SKM-1 (cell line): ENCODE data around the gene KRT6C.
"Not testable (repeated sequence)": the region's sequence is repeated elsewhere in the genome, so short reads cannot be mapped to it uniquely, and the experiment has no call there.

Experiments used
- DNase-seq: peaks from one replicate; lab custom pipeline; 2025; ENCODE audit not compliant: unreplicated experiment; lab: John Stamatoyannopoulos, UW

The KRT6C gene

GRCh38 chr12:52473768-52474167, at the start of gene KRT6C:
Gene KRT6C (minus strand): TSS chr12:52473805. CDS start chr12:52473737, 68 bp downstream.
- no peak for DNase-seq

GRCh38 chr12:52522346-52523011, 48.9 kb upstream of the KRT6C start:
- no peak for DNase-seq

DNA sequence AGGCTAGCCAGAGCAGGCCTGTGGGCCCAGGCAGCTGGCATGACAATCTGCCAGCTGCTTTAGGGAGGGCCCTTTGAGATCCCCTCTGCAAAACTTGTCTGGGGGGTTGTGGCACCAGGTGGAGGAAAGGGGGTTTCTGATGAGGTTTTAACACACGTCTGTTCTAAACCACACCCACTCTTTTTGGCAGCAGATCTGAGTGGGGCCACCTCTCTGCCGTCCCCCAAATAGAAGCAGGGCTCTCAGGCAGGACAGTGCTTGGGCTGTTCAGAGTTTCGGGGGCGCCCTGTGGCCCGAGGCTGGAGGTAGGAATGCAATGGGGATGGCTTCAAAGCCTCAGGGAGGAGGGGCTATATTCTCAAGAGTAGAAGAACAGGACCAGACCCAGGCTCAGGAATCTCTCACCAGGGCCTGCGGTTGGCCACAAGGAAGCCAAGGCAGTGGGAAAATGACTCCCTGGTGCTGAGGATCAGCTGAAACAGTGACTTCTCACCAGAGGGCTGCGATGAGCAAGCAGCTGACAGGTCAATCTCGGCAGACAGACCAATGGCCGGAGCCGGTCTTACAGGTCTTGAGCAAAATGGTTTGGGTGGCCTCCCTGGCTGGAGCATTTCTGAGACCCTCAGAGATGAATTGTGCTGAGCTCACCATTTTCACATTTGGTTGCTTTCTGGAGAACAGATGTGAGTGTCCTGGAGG, 48.1 kb upstream of the KRT6C start:
- DNase-seq, result no peak

GRCh38 chr12:52521175-52521567, 47.6 kb upstream of the KRT6C start:
- no peak for DNase-seq

GRCh38 chr12:52519826-52520662, 46.4 kb upstream of the KRT6C start, which contains the start of gene KRT5:
Gene KRT5 (minus strand): TSS chr12:52520394. CDS start chr12:52520296, 98 bp downstream.
- DNase-seq, result no peak

GRCh38 chr12:52519387-52519703, 45.7 kb upstream of the KRT6C start:
- no peak for DNase-seq

DNA sequence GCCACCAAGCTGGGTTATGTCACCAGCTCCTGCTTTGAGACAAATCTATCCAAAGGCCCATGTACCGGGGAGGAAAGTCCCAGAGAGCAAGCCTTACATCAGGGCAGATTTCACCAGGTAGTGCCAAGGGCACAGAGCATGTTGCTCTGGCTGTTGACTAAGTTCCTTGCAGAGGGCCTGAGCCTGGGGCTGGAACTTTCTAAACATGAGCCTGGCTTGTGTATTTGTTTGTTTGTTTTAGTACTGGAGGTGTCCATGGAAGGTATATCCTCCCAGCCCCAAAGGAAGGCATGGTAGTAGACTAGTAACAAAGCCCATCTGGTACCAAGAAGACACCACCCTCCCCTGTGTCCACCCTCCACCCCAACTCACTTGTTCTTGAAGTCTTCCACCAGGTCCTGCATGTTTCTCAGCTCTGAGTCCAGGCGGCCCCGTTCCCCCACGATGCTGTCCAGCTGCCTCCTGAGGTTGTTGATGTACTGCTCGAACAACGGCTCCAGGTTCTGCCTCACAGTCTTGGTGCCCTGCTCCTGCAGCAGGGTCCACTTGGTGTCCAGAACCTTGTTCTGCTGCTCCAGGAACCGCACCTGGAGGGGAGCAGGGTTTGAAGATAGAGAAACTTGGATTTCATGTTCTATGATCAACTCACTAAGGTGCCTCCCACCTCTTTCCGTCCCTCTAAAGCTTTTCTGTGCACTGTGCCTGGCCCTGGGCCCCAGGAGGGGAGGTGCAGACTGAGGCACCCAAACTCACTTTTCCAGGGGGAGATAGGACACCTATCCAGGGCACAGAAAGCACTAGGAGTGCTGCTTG, 45.2 kb upstream of the KRT6C start:
- DNase-seq, result no peak

DNA sequence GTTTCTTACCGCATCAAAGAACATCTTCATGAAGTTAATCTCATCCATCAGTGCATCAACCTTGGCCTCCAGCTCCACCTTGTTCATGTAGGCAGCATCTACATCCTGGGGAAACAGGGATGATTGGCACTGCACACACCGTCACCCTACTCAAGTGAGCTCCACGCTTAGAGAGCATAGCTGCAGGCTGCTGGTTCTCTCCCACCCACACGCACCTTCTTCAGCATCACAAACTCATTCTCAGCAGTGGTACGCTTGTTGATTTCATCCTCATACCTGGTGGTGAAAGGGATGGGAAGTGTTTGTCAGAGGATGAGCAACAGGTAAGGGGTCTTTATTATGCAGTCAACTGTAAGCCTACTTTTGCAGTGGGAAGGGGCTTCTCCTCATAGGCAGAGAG, 44.3 kb upstream of the KRT6C start:
- DNase-seq, result no peak

GRCh38 chr12:52517005-52517835, 43.6 kb upstream of the KRT6C start:
- no peak for DNase-seq

GRCh38 chr12:52515927-52516831, 42.6 kb upstream of the KRT6C start:
- DNase-seq, result no peak

GRCh38 chr12:52515319-52515646, 41.7 kb upstream of the KRT6C start:
- no peak for DNase-seq

DNA sequence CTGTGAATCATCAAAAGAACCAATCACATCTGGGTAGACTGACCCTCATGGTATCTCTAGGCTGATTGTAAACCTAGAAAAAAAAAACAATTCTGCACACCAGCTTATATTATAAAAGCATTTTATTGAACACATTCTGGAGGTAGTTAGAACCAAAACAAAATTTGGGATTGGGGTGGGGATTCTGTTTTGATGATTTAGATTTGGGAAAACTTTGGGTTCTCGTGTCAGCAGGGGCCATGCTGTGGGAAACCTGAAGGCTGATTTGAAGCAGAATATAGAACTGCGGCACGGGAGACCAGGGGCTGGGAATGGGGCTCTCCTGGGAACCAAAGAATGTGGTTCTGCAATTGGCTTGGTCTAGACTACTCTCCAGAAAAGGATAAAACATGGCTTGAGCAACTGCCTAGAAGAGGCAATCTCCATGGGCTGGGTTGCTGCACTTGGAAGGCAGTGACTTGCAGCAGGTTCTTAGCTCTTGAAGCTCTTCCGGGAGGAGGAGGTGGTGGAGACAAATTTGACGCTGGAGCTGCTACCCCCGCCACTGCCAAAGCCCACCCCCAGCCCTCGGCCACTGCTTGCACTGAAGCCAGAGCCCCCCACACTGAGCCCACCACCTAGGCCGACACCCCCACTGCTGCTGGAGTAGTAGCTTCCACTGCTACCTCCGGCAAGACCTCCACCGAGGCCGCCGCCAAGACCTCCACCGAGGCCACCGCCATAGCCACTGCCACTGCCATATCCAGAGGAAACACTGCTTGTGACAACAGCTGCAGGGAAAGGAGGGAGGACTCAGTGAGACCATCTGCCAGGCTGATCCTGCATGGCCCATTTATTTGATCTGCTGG, 41.1 kb upstream of the KRT6C start:
- no peak for DNase-seq

DNA sequence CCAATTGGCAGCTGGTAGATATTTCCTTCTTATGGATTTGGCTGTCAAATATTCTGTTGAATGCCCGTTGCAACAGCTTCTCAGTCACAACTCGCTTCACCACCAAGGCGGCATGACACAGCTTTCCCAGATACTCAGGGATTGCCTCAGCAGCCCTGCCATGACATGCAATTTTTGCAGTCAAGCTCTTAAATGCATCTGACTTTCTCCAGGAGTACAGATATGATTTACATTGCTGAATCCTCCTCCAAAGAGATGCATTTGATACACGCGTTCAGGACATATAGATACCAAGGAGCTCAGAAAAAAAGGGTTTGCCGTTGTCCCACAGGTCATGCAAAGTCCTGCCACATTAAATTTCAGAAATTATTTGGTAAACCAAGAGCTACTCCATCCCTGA, 40.1 kb upstream of the KRT6C start:
- DNase-seq, result no peak

- no peak for DNase-seq
Observed at GRCh38 chr12:52508211-52508610, 34.6 kb upstream of the KRT6C start.

DNA sequence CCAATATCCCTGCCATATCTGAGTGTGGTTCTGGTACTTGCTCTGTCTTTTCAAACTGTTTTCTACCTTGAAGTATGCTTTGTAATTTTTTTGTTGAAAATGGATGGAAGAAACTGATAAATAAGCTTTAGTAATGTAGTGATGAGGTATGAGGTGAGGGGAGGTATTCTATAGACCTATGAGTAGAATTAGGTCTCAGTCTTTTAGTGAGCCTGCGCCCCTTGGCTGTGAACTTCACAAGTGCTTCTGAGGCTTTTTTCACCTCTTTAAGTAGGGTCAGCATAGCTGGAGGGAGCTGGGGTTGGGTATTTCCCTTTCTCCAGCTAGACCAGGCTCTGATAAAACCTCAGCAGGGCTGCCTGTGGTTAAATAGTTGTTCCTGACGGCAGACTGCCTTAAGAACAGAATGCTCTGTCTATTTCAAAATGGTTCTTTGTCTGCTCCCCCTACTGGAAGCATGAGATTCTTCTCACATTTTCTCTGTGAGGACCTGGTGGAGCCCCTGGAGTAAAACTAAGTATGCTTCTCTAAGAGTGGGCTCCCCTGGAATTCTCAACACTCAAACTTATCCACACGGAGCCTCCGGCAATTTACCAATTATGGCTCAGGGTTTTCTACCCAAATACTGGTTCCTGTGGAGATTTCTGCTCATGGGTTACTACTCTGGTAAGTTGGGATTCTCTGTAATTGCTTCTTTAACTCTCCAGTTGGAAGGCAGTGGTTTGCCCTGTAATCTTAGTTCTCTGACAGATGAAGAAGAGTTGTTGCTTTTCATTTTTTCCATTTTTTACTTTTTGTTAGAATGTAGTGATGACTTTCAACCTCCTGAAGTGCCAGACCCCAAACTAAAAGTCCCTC, 33.5 kb upstream of the KRT6C start:
- no peak for DNase-seq

DNA sequence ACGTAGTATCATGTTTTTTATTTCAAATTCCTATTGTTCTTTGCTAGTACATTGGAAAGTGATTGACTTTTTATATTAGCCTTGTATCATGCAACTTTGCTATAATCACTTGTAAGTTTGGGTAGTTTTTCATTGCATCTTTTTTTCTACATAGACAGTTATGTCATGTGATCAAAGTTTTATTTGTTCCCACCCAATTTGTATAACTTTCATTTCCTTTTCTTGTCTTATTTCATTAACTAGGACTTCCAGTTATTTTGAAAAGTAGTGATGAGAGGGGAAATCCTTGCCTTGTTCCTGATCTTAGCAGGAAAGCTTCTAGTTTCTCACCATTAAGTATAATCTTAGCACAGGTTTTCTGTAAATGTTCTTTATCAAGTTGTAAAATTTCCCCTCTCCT, 29.3 kb upstream of the KRT6C start:
- no peak for DNase-seq

- no peak for DNase-seq
Observed at GRCh38 chr12:52501490-52501889, 27.9 kb upstream of the KRT6C start.

DNA sequence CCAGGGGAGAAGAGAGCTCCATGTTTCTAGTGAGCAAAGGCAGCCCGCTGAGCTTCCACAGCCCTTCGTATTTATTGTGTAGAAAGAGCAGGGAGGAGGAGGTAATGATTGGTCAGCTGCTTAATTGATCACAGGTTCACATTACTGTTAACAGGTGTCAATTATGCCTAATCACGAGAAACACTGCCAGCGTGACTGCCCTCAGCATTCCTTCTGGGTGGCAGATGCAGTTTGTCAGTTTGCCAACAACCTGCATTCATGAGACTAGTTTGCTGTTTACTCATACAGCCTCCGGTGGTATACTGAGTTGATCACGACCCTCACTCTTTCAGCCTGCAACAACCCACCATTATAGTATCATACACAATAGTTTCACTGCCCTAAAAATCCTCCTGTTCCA, 27.0 kb upstream of the KRT6C start:
- not testable (repeated sequence) for DNase-seq
